Lung (tissue), 12 donors: ENCODE results near the gene CNKSR3. TPM values are rescaled to one million over a fixed set of nuclear protein-coding genes. Genes with fewer than 3 reads are reported as not detected.

Source experiments
- ATAC-seq: fragments of 200-7000 bp; cut with Tn5 transposase; one replicate; pipeline ENCODE4 v1.9.1; 2020; ENCODE audit warnings: moderate number of reproducible peaks; ENCODE audit not compliant: insufficient read depth, low FRiP score
- DNase-seq, 3 donors: peaks; one replicate each; pipeline ENCODE4 v3.0.0-alpha.2; 2013 to 2017
- H3K27ac ChIP-seq, 2 donors: one replicate each; pipeline ENCODE4 v1.5.1; 2013; ENCODE audit warnings: mild to moderate bottlenecking in 2 of 2, moderate library complexity in 2 of 2, control low read depth in 1 of 2, inconsistent platforms in 1 of 2, low read depth in 1 of 2, low read length in 1 of 2
- H3K27me3 ChIP-seq, 3 donors: one replicate each; pipeline ENCODE4 v1.5.1; 2013; ENCODE audit warnings: low read length in 2 of 3; ENCODE audit not compliant: control insufficient read depth in 3 of 3, insufficient read depth in 3 of 3
- H3K36me3 ChIP-seq, 4 donors: one replicate each; pipeline ENCODE4 v1.5.1; 2013; ENCODE audit warnings: low read length in 4 of 4, mild to moderate bottlenecking in 1 of 4, moderate library complexity in 1 of 4; ENCODE audit not compliant: control insufficient read depth in 4 of 4, insufficient read depth in 4 of 4
- H3K4me1 ChIP-seq, 5 donors: one replicate each; pipeline ENCODE4 v1.5.1; 2013; ENCODE audit warnings: low read length in 5 of 5, mild to moderate bottlenecking in 2 of 5, moderate library complexity in 1 of 5; ENCODE audit not compliant: control insufficient read depth in 5 of 5, insufficient read depth in 5 of 5
- H3K4me3 ChIP-seq: one replicate; pipeline ENCODE4 v1.5.1; 2013; ENCODE audit warnings: mild to moderate bottlenecking, control low read depth, moderate library complexity
- H3K9ac ChIP-seq, 2 donors: one replicate each; pipeline ENCODE4 v1.5.1; 2013; ENCODE audit warnings: low read length in 2 of 2, control low read depth in 1 of 2; ENCODE audit not compliant: insufficient read depth in 1 of 2
- H3K9me3 ChIP-seq, 4 donors: one replicate each; pipeline ENCODE4 v1.5.1; 2013; ENCODE audit warnings: low read length in 3 of 4, mild to moderate bottlenecking in 1 of 4, moderate library complexity in 1 of 4; ENCODE audit not compliant: control insufficient read depth in 4 of 4, insufficient read depth in 3 of 4
- WGBS, 2 donors: extraction: QIAGEN DNeasy Blood & Tissue Kit; methylation state at CpG; one replicate each; pipeline ENCODE4 v1.1.7; 2013; 5-methylcytosine and 5-hydroxymethylcytosine counted together
- polyA plus RNA-seq, 2 donors: library from polyadenylated mRNA; stranded (reverse); fragments of 200-250 nt; gene quantifications; one replicate each; pipeline ENCODE4 v1.2.1, GENCODE V29; 2013
- total RNA-seq, 2 donors: library from RNA; depleted of rRNA in 1 of 2; stranded (reverse); fragments of >200 nt in 1 of 2; gene quantifications; one replicate each; pipeline ENCODE4 v1.2.1, GENCODE V29; 2014 to 2021
- TF ChIP-seq, protein P1 (sequence below): IDR thresholded peaks from 2 replicates; pipeline ENCODE4 v1.5.1; 2012; ENCODE audit warnings: mild to moderate bottlenecking; ENCODE audit errors: control extremely low read depth, extremely low read depth
- donor health status: control.
- donor health status: control.
- donor health status: Bipolar disorder and iron deficiency.
- donor health status: healthy.
- donor health status: DM: yes; HTN: yes; CAD: no.

The CNKSR3 gene
- total and polyA plus RNA-seq, 4 donors, result 3.5 to 23.9 (median 13.7) TPM

GRCh38 chr6:154463573-154464419 is 46.7 kb downstream of the CNKSR3 start:
- WGBS, 2 donors, result 82 to 90% methylated on average over 7 of the region's 7 CpGs
- DNase-seq (no peak), ATAC-seq (no peak)
- H3K9ac ChIP-seq, result no peak overlapping the region
- no peak overlapping the region for H3K27ac ChIP-seq
- peaks cover 0 to 6% (median 0%) of the 10 kb centered on the region in 5 donors for H3K4me1 ChIP-seq
- no peak overlapping the region for H3K4me3 ChIP-seq
- H3K36me3 ChIP-seq, result no peaks in the 10 kb centered on the region
- H3K9me3 ChIP-seq, result no peaks in the 10 kb centered on the region
- TF ChIP-seq, protein P1, sequence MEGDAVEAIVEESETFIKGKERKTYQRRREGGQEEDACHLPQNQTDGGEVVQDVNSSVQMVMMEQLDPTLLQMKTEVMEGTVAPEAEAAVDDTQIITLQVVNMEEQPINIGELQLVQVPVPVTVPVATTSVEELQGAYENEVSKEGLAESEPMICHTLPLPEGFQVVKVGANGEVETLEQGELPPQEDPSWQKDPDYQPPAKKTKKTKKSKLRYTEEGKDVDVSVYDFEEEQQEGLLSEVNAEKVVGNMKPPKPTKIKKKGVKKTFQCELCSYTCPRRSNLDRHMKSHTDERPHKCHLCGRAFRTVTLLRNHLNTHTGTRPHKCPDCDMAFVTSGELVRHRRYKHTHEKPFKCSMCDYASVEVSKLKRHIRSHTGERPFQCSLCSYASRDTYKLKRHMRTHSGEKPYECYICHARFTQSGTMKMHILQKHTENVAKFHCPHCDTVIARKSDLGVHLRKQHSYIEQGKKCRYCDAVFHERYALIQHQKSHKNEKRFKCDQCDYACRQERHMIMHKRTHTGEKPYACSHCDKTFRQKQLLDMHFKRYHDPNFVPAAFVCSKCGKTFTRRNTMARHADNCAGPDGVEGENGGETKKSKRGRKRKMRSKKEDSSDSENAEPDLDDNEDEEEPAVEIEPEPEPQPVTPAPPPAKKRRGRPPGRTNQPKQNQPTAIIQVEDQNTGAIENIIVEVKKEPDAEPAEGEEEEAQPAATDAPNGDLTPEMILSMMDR, result no peak
- no peaks in the 10 kb centered on the region for H3K27me3 ChIP-seq

DNA sequence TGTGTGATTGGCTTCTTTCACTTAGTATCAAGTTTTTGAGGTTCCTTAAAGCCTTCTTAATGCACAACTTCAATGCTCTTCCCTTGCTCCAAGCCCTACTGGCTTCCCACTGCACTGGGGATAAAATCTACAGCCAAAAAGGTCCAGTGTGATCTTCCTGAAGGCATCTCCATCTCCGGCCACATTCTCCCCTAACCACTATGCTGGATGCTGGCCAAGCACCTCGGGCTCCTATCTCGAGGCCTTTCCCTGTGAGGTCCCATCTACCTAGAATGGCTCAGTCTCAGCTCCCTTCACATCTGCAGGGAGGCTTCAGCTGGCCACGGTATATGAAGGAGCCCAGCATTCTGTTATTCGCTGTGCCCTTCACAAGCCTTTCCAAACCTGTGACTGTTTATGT is 48.1 kb downstream of the CNKSR3 start:
- Histone ChIP-seq H3K4me3 (no peak overlapping the region), H3K27ac (no peak overlapping the region), H3K4me1 (peaks cover 0 to 6% (median 0%) of the 10 kb centered on the region in 5 donors), H3K27me3 (no peaks in the 10 kb centered on the region), H3K36me3 (no peaks in the 10 kb centered on the region), H3K9me3 (no peaks in the 10 kb centered on the region), H3K9ac (no peak overlapping the region)
- WGBS, 2 donors, result 61 to 62% methylated on average over 5 of the region's 5 CpGs
- TF ChIP-seq, protein P1, result no peak
- no peak for ATAC-seq
- no peak for DNase-seq

DNA sequence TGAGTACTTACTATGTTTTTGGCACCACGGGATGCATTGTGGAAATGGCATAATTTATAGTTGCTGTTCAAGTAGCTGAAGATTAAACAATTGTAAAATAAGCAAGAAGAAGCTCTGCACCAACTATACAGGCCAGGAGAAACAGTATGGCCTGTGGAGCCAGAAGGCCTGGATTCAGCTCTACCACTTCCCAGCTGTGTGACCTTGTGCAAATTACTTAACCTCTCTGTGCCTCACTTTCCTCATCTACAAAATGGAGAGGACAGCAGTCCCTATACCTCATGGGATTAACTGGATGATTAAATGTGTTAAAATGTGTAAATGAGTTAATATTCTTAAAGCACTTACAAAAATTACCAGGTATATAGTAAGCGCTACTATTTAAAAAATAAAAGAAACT is 49.1 kb downstream of the CNKSR3 start:
- Histone ChIP-seq H3K4me3 (no peak overlapping the region), H3K9me3 (no peaks in the 10 kb centered on the region), H3K36me3 (no peaks in the 10 kb centered on the region), H3K4me1 (peaks cover 0 to 11% (median 0%) of the 10 kb centered on the region in 5 donors), H3K27ac (no peak overlapping the region), H3K9ac (no peak overlapping the region), H3K27me3 (no peaks in the 10 kb centered on the region)
- TF ChIP-seq, protein P1, result no peak
- no peak for DNase-seq
- WGBS, 2 donors, result 88 to 94% methylated on average over 2 of the region's 2 CpGs
- no peak for ATAC-seq
